Stomach (tissue), 9 donors: ENCODE data around the gene LAMC1. TPM values are rescaled to one million over a fixed set of nuclear protein-coding genes. Genes with fewer than 3 reads are reported as not detected.
"Not testable (repeated sequence)": the region's sequence is repeated elsewhere in the genome, so short reads cannot be mapped to it uniquely, and the experiment has no call there.

Experiments
- DNase-seq, 2 donors: peaks; one replicate each; pipeline versions ENCODE4 v3.0.0 to v3.0.0-alpha.2; 2013 to 2019
- H3K27ac ChIP-seq, 5 donors: fragments of 200-600 bp in 4 of 5; sonication (generic) in 4 of 5; one replicate each; pipeline ENCODE4 v1.5.1; 2013 to 2019; ENCODE audit warnings: mild to moderate bottlenecking in 1 of 5, moderate library complexity in 1 of 5
- H3K27me3 ChIP-seq, 3 donors: fragments of 200-600 bp; sonication (generic); one replicate each; pipeline ENCODE4 v1.5.1; 2017 to 2019; ENCODE audit warnings: mixed run types in 1 of 3
- H3K36me3 ChIP-seq, 4 donors: fragments of 200-600 bp; sonication (generic); 1 replicate in 3 of 4; 2 replicates in 1 of 4; pipeline ENCODE4 v1.5.1; 2016 to 2019
- H3K4me1 ChIP-seq, 4 donors: fragments of 200-600 bp; sonication (generic); one replicate each; pipeline ENCODE4 v1.5.1; 2016 to 2019
- H3K4me3 ChIP-seq, 4 donors: fragments of 200-600 bp; sonication (generic) in 3 of 4; one replicate each; pipeline ENCODE4 v1.5.1; 2016 to 2019; ENCODE audit warnings: mild to moderate bottlenecking in 1 of 4
- H3K9me3 ChIP-seq, 4 donors: fragments of 200-600 bp; sonication (generic); one replicate each; pipeline ENCODE4 v1.5.1; 2016 to 2019
- CTCF ChIP-seq, 7 experiments: fragments of 450-650 bp in 4 of 7; fragments of 200-600 bp in 3 of 7; sonication (generic) in 3 of 7; IDR thresholded peaks; one replicate each; pipeline ENCODE4 v1.5.1; 2016 to 2019; ENCODE audit warnings: antibody characterized with exemption in 7 of 7, control low read depth in 2 of 7, mild to moderate bottlenecking in 1 of 7
- EP300 ChIP-seq: sonication (generic); formaldehyde crosslinking; IDR thresholded peaks from one replicate; pipeline ENCODE4 v1.6.1; 2017; ENCODE audit warnings: antibody characterized with exemption
- POLR2A ChIP-seq, 4 donors: fragments of 450-650 bp; IDR thresholded peaks; one replicate each; pipeline ENCODE4 v1.6.1; 2016; ENCODE audit warnings: antibody characterized with exemption in 4 of 4, control low read depth in 2 of 4, mild to moderate bottlenecking in 1 of 4, moderate library complexity in 1 of 4
- POLR2AphosphoS5 ChIP-seq, 3 donors: sonication (generic); formaldehyde crosslinking; IDR thresholded peaks; one replicate each; pipeline ENCODE4 v1.6.1; 2016; ENCODE audit warnings: antibody characterized with exemption in 3 of 3
- WGBS, 5 donors: extraction: QIAGEN DNeasy Blood & Tissue Kit in 3 of 5; methylation state at CpG; one replicate each; pipeline versions ENCODE4 v1.1.5 to v1.1.7; 2013 to 2018; 5-methylcytosine and 5-hydroxymethylcytosine counted together
- intact Hi-C: fragments of 100-400 bp; cut with DNase I; formaldehyde crosslinking; loops from one replicate; pipeline ENCODE4 v1.15.1; 2023; ENCODE audit warnings: low total_unique reads
- polyA plus RNA-seq, 3 donors: library from polyadenylated mRNA; stranded (reverse); fragments of 200-250 nt; gene quantifications; one replicate each; pipeline ENCODE4 v1.2.3, GENCODE V29; 2013
- total RNA-seq, 5 donors: library from RNA; depleted of rRNA; stranded (reverse); fragments of >200 nt; gene quantifications; one replicate each; pipeline versions ENCODE4 v1.1.0 to v1.2.3, GENCODE V29; 2014 to 2016
- donor health status: healthy with polysubstance abuse.
- donor health status: Bipolar disorder and iron deficiency.
- donor health status: healthy.

Gene LAMC1
- total and polyA plus RNA-seq, 8 donors = 11.7 to 355 (median 142) TPM

- H3K27me3 ChIP-seq = no peaks in the 10 kb centered on the region
- WGBS, 5 donors = 53 to 74% (median 71%) methylated on average over 2 of the region's 2 CpGs
- H3K36me3 ChIP-seq = no peaks in the 10 kb centered on the region
- H3K27ac ChIP-seq = peak overlapping the region in 1 of 5 donors; percentile 54
- intact Hi-C loops = no loop called here
- TF ChIP-seq POLR2A (IDR thresholded peaks at IDR 0.05) (no peak), CTCF (IDR thresholded peaks at IDR 0.05) (no peak), POLR2AphosphoS5 (IDR thresholded peaks at IDR 0.05) (no peak), EP300 (no peak)
- H3K4me3 ChIP-seq = no peak overlapping the region
- H3K9me3 ChIP-seq = no peaks in the 10 kb centered on the region
- no peak for DNase-seq
- H3K4me1 ChIP-seq = peaks cover 11 to 82% (median 47%) of the 10 kb centered on the region in 4 donors
These were observed 35.8 kb downstream of the LAMC1 start for GRCh38 chr1:183058851-183059502.

- Histone ChIP-seq H3K27ac (peak overlapping the region in 3 of 5 donors; percentile 10 to 54 (median 46)), H3K4me3 (no peak overlapping the region), H3K4me1 (peaks cover 11 to 72% (median 44%) of the 10 kb centered on the region in 4 donors), H3K27me3 (no peaks in the 10 kb centered on the region), H3K36me3 (no peaks in the 10 kb centered on the region), H3K9me3 (no peaks in the 10 kb centered on the region)
- no peak for DNase-seq
- TF ChIP-seq POLR2AphosphoS5 (IDR thresholded peaks at IDR 0.05) = no peak
- intact Hi-C loops = no loop called here
These were observed 38.0 kb downstream of the LAMC1 start for GRCh38 chr1:183061194-183061593.

- Histone ChIP-seq H3K27me3 (no peaks in the 10 kb centered on the region), H3K27ac (no peak overlapping the region), H3K9me3 (no peaks in the 10 kb centered on the region), H3K4me1 (peaks cover 11 to 56% (median 35%) of the 10 kb centered on the region in 4 donors), H3K4me3 (no peak overlapping the region), H3K36me3 (no peaks in the 10 kb centered on the region)
- no peak for DNase-seq
- intact Hi-C loops = no loop called here
- no peak for TF ChIP-seq POLR2A (IDR thresholded peaks at IDR 0.05)
- TF ChIP-seq CTCF (IDR thresholded peaks at IDR 0.05) = no peak
- no peak for TF ChIP-seq POLR2AphosphoS5 (IDR thresholded peaks at IDR 0.05)
- no peak for TF ChIP-seq EP300
- WGBS, 5 donors = 65 to 91% (median 69%) methylated on average over 1 of the region's 1 CpG
These were observed 40.1 kb downstream of the LAMC1 start for GRCh38 chr1:183063349-183063748.

- intact Hi-C loops = no loop called here
- Histone ChIP-seq H3K4me3 (no peak overlapping the region), H3K36me3 (no peaks in the 10 kb centered on the region), H3K27ac (no peak overlapping the region), H3K9me3 (no peaks in the 10 kb centered on the region), H3K4me1 (peaks cover 6 to 54% (median 30%) of the 10 kb centered on the region in 4 donors), H3K27me3 (no peaks in the 10 kb centered on the region)
- TF ChIP-seq EP300 (no peak), POLR2AphosphoS5 (IDR thresholded peaks at IDR 0.05) (no peak), POLR2A (IDR thresholded peaks at IDR 0.05) (no peak), CTCF (IDR thresholded peaks at IDR 0.05) (no peak)
- DNase-seq = no peak
- 91 to 94% (median 94%) methylated on average over 6 of the region's 6 CpGs for WGBS, 5 donors
These were observed 42.0 kb downstream of the LAMC1 start for GRCh38 chr1:183065168-183065706.

GRCh38 chr1:183066432-183066831, 43.2 kb downstream of the LAMC1 start:
- H3K27ac ChIP-seq, DNase-seq, H3K4me3 ChIP-seq, H3K9me3 ChIP-seq, H3K36me3 ChIP-seq, intact Hi-C loops, H3K27me3 ChIP-seq: not testable (repeated sequence)
- 76 to 89% (median 80%) methylated on average over 2 of the region's 2 CpGs for WGBS, 5 donors
- H3K4me1 ChIP-seq = peaks cover 5 to 53% (median 33%) of the 10 kb centered on the region in 4 donors
